ENCODE data around the gene DUSP28.

The DUSP28 gene

GRCh38 chr2:240595381-240596079 lies 35.4 kb downstream of the DUSP28 start:
- no peak overlapping the region for H3K27ac Mint-ChIP-seq
- peaks cover 7% of the 10 kb centered on the region for H3K4me1 Mint-ChIP-seq
- H3K36me3 Mint-ChIP-seq = peaks cover 6% of the 10 kb centered on the region
- CTCF ChIA-PET = interaction anchor here (1.7 to 1.9 kb wide), 2 partner anchors 14 to 21 kb away, joined by 4 to 7 read pairs; no protein-coding TSS in a partner anchor
- H3K9me3 Mint-ChIP-seq = no peaks in the 10 kb centered on the region
- H3K4me3 Mint-ChIP-seq = no peak overlapping the region
- DNase-seq = peak; percentile 64
- H3K27me3 Mint-ChIP-seq = no peaks in the 10 kb centered on the region

- H3K4me3 Mint-ChIP-seq = no peak overlapping the region
- H3K27me3 Mint-ChIP-seq = no peaks in the 10 kb centered on the region
- H3K9me3 Mint-ChIP-seq = no peaks in the 10 kb centered on the region
- H3K36me3 Mint-ChIP-seq = peaks cover 6% of the 10 kb centered on the region
- no peak overlapping the region for H3K27ac Mint-ChIP-seq
- H3K4me1 Mint-ChIP-seq = peaks cover 7% of the 10 kb centered on the region
- DNase-seq = no peak
- CTCF ChIA-PET = interaction anchor here (1.7 to 1.9 kb wide), 2 partner anchors 13 to 21 kb away, joined by 4 to 7 read pairs; no protein-coding TSS in a partner anchor
Measured at GRCh38 chr2:240596080-240596460, 35.9 kb downstream of the DUSP28 start.

- H3K9me3 Mint-ChIP-seq = no peaks in the 10 kb centered on the region
- CTCF ChIA-PET = interaction anchor here (1.7 to 1.9 kb wide), 2 partner anchors 13 to 20 kb away, joined by 4 to 7 read pairs; no protein-coding TSS in a partner anchor
- H3K36me3 Mint-ChIP-seq = peaks cover 6% of the 10 kb centered on the region
- no peak overlapping the region for H3K27ac Mint-ChIP-seq
- H3K4me3 Mint-ChIP-seq = no peak overlapping the region
- peaks cover 3% of the 10 kb centered on the region for H3K4me1 Mint-ChIP-seq
- no peaks in the 10 kb centered on the region for H3K27me3 Mint-ChIP-seq
- no peak for DNase-seq
Measured at GRCh38 chr2:240596491-240596931, 36.4 kb downstream of the DUSP28 start.

- H3K36me3 Mint-ChIP-seq = peaks cover 6% of the 10 kb centered on the region
- no peaks in the 10 kb centered on the region for H3K9me3 Mint-ChIP-seq
- H3K4me3 Mint-ChIP-seq = no peak overlapping the region
- no peaks in the 10 kb centered on the region for H3K27me3 Mint-ChIP-seq
- no peak for DNase-seq
- no peak overlapping the region for H3K27ac Mint-ChIP-seq
- H3K4me1 Mint-ChIP-seq = peaks cover 3% of the 10 kb centered on the region
- CTCF ChIA-PET = interaction anchor here (1.7 to 1.9 kb wide), 2 partner anchors 12 to 20 kb away, joined by 4 to 7 read pairs; no protein-coding TSS in a partner anchor
Measured at GRCh38 chr2:240597054-240597418, 36.9 kb downstream of the DUSP28 start.

GRCh38 chr2:240597419-240598181 lies 37.4 kb downstream of the DUSP28 start:
- CTCF ChIA-PET = interaction anchor here (0.9 to 1.9 kb wide), 3 partner anchors 12 to 84 kb away, joined by 4 to 7 read pairs (median 5); no protein-coding TSS in a partner anchor
- Mint-ChIP-seq H3K27me3 (no peaks in the 10 kb centered on the region), H3K27ac (no peak overlapping the region), H3K4me3 (no peak overlapping the region), H3K4me1 (peaks cover 3% of the 10 kb centered on the region), H3K9me3 (no peaks in the 10 kb centered on the region), H3K36me3 (peaks cover 6% of the 10 kb centered on the region)
- no peak for DNase-seq

- H3K36me3 Mint-ChIP-seq = peaks cover 6% of the 10 kb centered on the region
- H3K4me3 Mint-ChIP-seq = no peak overlapping the region
- peak; percentile 14 for DNase-seq
- H3K9me3 Mint-ChIP-seq = no peaks in the 10 kb centered on the region
- H3K27ac Mint-ChIP-seq = no peak overlapping the region
- H3K4me1 Mint-ChIP-seq = peaks cover 3% of the 10 kb centered on the region
- no peaks in the 10 kb centered on the region for H3K27me3 Mint-ChIP-seq
- CTCF ChIA-PET = interaction anchor here (0.9 kb wide), 1 partner anchor 84 kb away, joined by 5 read pairs; no protein-coding TSS in a partner anchor
Measured at GRCh38 chr2:240598311-240598911, 38.3 kb downstream of the DUSP28 start.

GRCh38 chr2:240599141-240599583 lies 39.0 kb downstream of the DUSP28 start:
- DNase-seq = peak; percentile 5
- CTCF ChIA-PET = no interaction called here
- Mint-ChIP-seq H3K27me3 (no peaks in the 10 kb centered on the region), H3K9me3 (no peaks in the 10 kb centered on the region), H3K36me3 (peaks cover 6% of the 10 kb centered on the region), H3K4me1 (peaks cover 3% of the 10 kb centered on the region), H3K27ac (peak overlapping the region; percentile 77), H3K4me3 (no peak overlapping the region)

- CTCF ChIA-PET = interaction anchor here (1.3 kb wide), 1 partner anchor 11 kb away, joined by 3 read pairs; no protein-coding TSS in a partner anchor
- H3K9me3 Mint-ChIP-seq = no peaks in the 10 kb centered on the region
- H3K4me3 Mint-ChIP-seq = no peak overlapping the region
- H3K36me3 Mint-ChIP-seq = peaks cover 6% of the 10 kb centered on the region
- no peak overlapping the region for H3K27ac Mint-ChIP-seq
- H3K4me1 Mint-ChIP-seq = peaks cover 3% of the 10 kb centered on the region
- peak; percentile 17 for DNase-seq
- H3K27me3 Mint-ChIP-seq = no peaks in the 10 kb centered on the region
Measured at GRCh38 chr2:240600451-240600961, 40.3 kb downstream of the DUSP28 start.

- no peaks in the 10 kb centered on the region for H3K9me3 Mint-ChIP-seq
- no peaks in the 10 kb centered on the region for H3K27me3 Mint-ChIP-seq
- no peak overlapping the region for H3K27ac Mint-ChIP-seq
- H3K4me1 Mint-ChIP-seq = no peaks in the 10 kb centered on the region
- CTCF ChIA-PET = interaction anchor here (1.3 kb wide), 1 partner anchor 12 kb away, joined by 3 read pairs; no protein-coding TSS in a partner anchor
- no peak overlapping the region for H3K4me3 Mint-ChIP-seq
- DNase-seq = peak; percentile 11
- H3K36me3 Mint-ChIP-seq = peaks cover 2% of the 10 kb centered on the region
Measured at GRCh38 chr2:240601061-240601830, 41.1 kb downstream of the DUSP28 start.

- H3K27me3 Mint-ChIP-seq = no peaks in the 10 kb centered on the region
- no peak overlapping the region for H3K4me3 Mint-ChIP-seq
- no peaks in the 10 kb centered on the region for H3K4me1 Mint-ChIP-seq
- DNase-seq = peak; percentile 10
- CTCF ChIA-PET = interaction anchor here (1.3 kb wide), 1 partner anchor 12 kb away, joined by 3 read pairs; no protein-coding TSS in a partner anchor
- H3K36me3 Mint-ChIP-seq = peaks cover 2% of the 10 kb centered on the region
- H3K9me3 Mint-ChIP-seq = no peaks in the 10 kb centered on the region
- H3K27ac Mint-ChIP-seq = no peak overlapping the region
Measured at GRCh38 chr2:240601831-240602160, 41.6 kb downstream of the DUSP28 start.

GRCh38 chr2:240602266-240603050 lies 42.3 kb downstream of the DUSP28 start:
- no peak overlapping the region for H3K4me3 Mint-ChIP-seq
- peak; percentile 18 for DNase-seq
- H3K27ac Mint-ChIP-seq = no peak overlapping the region
- no peaks in the 10 kb centered on the region for H3K9me3 Mint-ChIP-seq
- no peaks in the 10 kb centered on the region for H3K4me1 Mint-ChIP-seq
- no peaks in the 10 kb centered on the region for H3K27me3 Mint-ChIP-seq
- H3K36me3 Mint-ChIP-seq = peaks cover 2% of the 10 kb centered on the region
- CTCF ChIA-PET = interaction anchor here (1.0 kb wide), 1 partner anchor 14 kb away, joined by 4 read pairs; no protein-coding TSS in a partner anchor

- no peaks in the 10 kb centered on the region for H3K4me1 Mint-ChIP-seq
- peak; percentile 14 for DNase-seq
- no peaks in the 10 kb centered on the region for H3K27me3 Mint-ChIP-seq
- H3K27ac Mint-ChIP-seq = no peak overlapping the region
- H3K36me3 Mint-ChIP-seq = peaks cover 2% of the 10 kb centered on the region
- CTCF ChIA-PET = interaction anchor here (1.0 to 1.6 kb wide), 2 partner anchors 15 to 38 kb away, joined by 3 to 4 read pairs; no protein-coding TSS in a partner anchor
- no peak overlapping the region for H3K4me3 Mint-ChIP-seq
- no peaks in the 10 kb centered on the region for H3K9me3 Mint-ChIP-seq
Measured at GRCh38 chr2:240603081-240603835, 43.1 kb downstream of the DUSP28 start.
